ENCODE measurements around the gene TAF13. TPM values are rescaled to one million over a fixed set of nuclear protein-coding genes. Genes with fewer than 3 reads are reported as not detected.

TAF13 gene
- total RNA-seq, 1 donor from 2014 or later, result 143 TPM

DNA sequence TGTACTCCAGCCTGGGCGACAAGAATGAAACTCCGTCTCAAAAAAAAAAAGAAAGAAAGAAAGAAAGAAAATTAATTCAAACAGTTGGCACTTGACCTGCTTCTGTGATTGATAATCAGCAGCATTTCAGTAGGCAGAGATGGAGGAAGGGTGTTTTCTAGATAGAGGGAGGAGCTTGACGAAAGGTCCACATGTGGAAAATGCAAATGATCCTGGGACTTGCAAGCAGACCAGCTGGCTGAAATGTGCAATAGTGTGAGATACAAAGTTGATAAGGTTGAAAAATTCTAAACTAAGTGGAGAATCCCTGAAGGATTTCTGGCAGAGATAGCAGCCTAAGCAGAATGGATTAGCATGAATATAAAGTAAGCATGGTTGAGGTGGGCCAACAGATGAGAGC lies 42.3 kb upstream of the TAF13 start:
- Histone ChIP-seq H3K4me1 (ENCODE audit: insufficient read depth, low read length) (peaks cover 7% of the 10 kb centered on the region), H3K27ac (ENCODE audit: low read depth, low read length) (no peak overlapping the region), H2AFZ (ENCODE audit: low read depth, low read length) (no peak overlapping the region), H4K20me1 (ENCODE audit: insufficient read depth, low read length) (no peaks in the 10 kb centered on the region), H3K79me2 (ENCODE audit: insufficient read depth, low read length) (no peaks in the 10 kb centered on the region), H3K36me3 (ENCODE audit: insufficient read depth, low read length) (no peaks in the 10 kb centered on the region), H3K4me3 (ENCODE audit: insufficient read depth, low read depth, low read length) (no peak overlapping the region), H3K9ac (ENCODE audit: low read length) (no peak overlapping the region), H3K27me3 (ENCODE audit: insufficient read depth, low read length) (peaks cover 17% of the 10 kb centered on the region), H3K9me3 (ENCODE audit: insufficient read depth, low read depth, low read length) (no peaks in the 10 kb centered on the region), H3K4me2 (ENCODE audit: low read length) (no peak overlapping the region)
- DNase-seq (ENCODE audit: low read depth) (no peak), FAIRE-seq (no peak)
- no peak for TF ChIP-seq EZH2 (IDR thresholded peaks at IDR 0.05; ENCODE audit: insufficient read depth, low read length)
- TF ChIP-seq, protein P1, sequence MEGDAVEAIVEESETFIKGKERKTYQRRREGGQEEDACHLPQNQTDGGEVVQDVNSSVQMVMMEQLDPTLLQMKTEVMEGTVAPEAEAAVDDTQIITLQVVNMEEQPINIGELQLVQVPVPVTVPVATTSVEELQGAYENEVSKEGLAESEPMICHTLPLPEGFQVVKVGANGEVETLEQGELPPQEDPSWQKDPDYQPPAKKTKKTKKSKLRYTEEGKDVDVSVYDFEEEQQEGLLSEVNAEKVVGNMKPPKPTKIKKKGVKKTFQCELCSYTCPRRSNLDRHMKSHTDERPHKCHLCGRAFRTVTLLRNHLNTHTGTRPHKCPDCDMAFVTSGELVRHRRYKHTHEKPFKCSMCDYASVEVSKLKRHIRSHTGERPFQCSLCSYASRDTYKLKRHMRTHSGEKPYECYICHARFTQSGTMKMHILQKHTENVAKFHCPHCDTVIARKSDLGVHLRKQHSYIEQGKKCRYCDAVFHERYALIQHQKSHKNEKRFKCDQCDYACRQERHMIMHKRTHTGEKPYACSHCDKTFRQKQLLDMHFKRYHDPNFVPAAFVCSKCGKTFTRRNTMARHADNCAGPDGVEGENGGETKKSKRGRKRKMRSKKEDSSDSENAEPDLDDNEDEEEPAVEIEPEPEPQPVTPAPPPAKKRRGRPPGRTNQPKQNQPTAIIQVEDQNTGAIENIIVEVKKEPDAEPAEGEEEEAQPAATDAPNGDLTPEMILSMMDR (IDR thresholded peaks at IDR 0.05; ENCODE audit: insufficient read depth, low read depth, low read length), result no peak
- H3K4me3 Mint-ChIP-seq (ENCODE audit: unreplicated experiment), result no peak overlapping the region
- peaks cover 42% of the 10 kb centered on the region for H3K27me3 Mint-ChIP-seq (ENCODE audit: low read depth, unreplicated experiment)
- no peak overlapping the region for H3K27ac Mint-ChIP-seq (ENCODE audit: unreplicated experiment)
- H3K4me1 Mint-ChIP-seq (ENCODE audit: low read depth, unreplicated experiment), result no peaks in the 10 kb centered on the region
- no peaks in the 10 kb centered on the region for H3K9me3 Mint-ChIP-seq (ENCODE audit: unreplicated experiment)
- H3K36me3 Mint-ChIP-seq (ENCODE audit: low read depth, unreplicated experiment), result no peaks in the 10 kb centered on the region

DNA sequence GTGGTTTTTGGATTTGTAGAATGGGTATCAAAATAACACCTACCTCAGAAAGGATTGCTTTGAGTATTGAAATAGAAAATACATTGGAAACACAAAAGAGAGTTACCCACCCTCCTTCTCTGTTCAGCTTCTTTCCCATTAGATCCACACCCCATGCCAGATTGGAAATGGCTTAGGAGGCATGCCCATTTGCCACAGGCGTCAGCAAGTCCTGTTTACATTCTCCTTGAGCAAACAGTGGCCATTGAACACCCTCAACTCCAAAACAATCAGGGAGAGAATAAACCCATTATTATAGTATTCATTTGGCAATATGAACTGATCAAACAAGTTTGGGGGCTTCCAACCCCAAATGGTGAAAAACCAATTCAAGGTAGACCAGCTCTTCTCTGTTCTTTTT lies 40.5 kb upstream of the TAF13 start:
- no peak for FAIRE-seq
- no peaks in the 10 kb centered on the region for H3K9me3 ChIP-seq (ENCODE audit: insufficient read depth, low read depth, low read length)
- H3K27ac Mint-ChIP-seq (ENCODE audit: unreplicated experiment), result no peak overlapping the region
- H3K36me3 Mint-ChIP-seq (ENCODE audit: low read depth, unreplicated experiment), result no peaks in the 10 kb centered on the region
- no peak overlapping the region for H3K4me3 ChIP-seq (ENCODE audit: insufficient read depth, low read depth, low read length)
- H3K79me2 ChIP-seq (ENCODE audit: insufficient read depth, low read length), result no peaks in the 10 kb centered on the region
- H3K27ac ChIP-seq (ENCODE audit: low read depth, low read length), result no peak overlapping the region
- TF ChIP-seq, protein P1 (IDR thresholded peaks at IDR 0.05; ENCODE audit: insufficient read depth, low read depth, low read length), result no peak
- TF ChIP-seq EZH2 (IDR thresholded peaks at IDR 0.05; ENCODE audit: insufficient read depth, low read length), result no peak
- H3K4me1 ChIP-seq (ENCODE audit: insufficient read depth, low read length), result peaks cover 11% of the 10 kb centered on the region
- H3K27me3 ChIP-seq (ENCODE audit: insufficient read depth, low read length), result peaks cover 24% of the 10 kb centered on the region
- no peak for DNase-seq (ENCODE audit: low read depth)
- H3K9me3 Mint-ChIP-seq (ENCODE audit: unreplicated experiment), result peaks cover 1% of the 10 kb centered on the region
- H3K4me1 Mint-ChIP-seq (ENCODE audit: low read depth, unreplicated experiment), result no peaks in the 10 kb centered on the region
- H4K20me1 ChIP-seq (ENCODE audit: insufficient read depth, low read length), result no peaks in the 10 kb centered on the region
- H3K36me3 ChIP-seq (ENCODE audit: insufficient read depth, low read length), result no peaks in the 10 kb centered on the region
- H3K4me2 ChIP-seq (ENCODE audit: low read length), result no peak overlapping the region
- peaks cover 52% of the 10 kb centered on the region for H3K27me3 Mint-ChIP-seq (ENCODE audit: low read depth, unreplicated experiment)
- no peak overlapping the region for H3K9ac ChIP-seq (ENCODE audit: low read length)
- H3K4me3 Mint-ChIP-seq (ENCODE audit: unreplicated experiment), result no peak overlapping the region
- H2AFZ ChIP-seq (ENCODE audit: low read depth, low read length), result no peak overlapping the region

DNA sequence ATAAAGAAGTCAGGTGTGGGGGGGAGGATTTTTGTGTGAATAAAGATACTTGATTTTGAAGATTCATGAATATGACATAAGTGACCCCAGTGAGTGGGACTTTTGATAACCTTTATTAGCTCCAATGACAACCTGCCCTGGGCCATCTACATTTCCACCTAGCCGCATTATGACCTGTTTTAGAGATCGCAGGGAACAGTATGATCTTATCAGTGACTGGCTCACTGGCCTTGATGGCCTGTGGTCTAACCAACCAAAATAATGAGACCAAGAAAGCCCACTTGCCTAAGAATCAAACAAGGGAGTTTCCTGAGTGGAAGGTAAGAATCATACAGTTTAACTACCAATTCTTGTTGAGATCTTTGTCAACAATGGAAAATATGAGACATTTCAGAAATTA lies 39.9 kb upstream of the TAF13 start:
- Histone ChIP-seq H3K27me3 (ENCODE audit: insufficient read depth, low read length) (peaks cover 24% of the 10 kb centered on the region), H2AFZ (ENCODE audit: low read depth, low read length) (no peak overlapping the region), H3K4me1 (ENCODE audit: insufficient read depth, low read length) (peaks cover 11% of the 10 kb centered on the region), H3K79me2 (ENCODE audit: insufficient read depth, low read length) (no peaks in the 10 kb centered on the region), H4K20me1 (ENCODE audit: insufficient read depth, low read length) (no peaks in the 10 kb centered on the region), H3K4me3 (ENCODE audit: insufficient read depth, low read depth, low read length) (no peak overlapping the region), H3K36me3 (ENCODE audit: insufficient read depth, low read length) (no peaks in the 10 kb centered on the region), H3K9me3 (ENCODE audit: insufficient read depth, low read depth, low read length) (no peaks in the 10 kb centered on the region), H3K9ac (ENCODE audit: low read length) (no peak overlapping the region), H3K4me2 (ENCODE audit: low read length) (no peak overlapping the region), H3K27ac (ENCODE audit: low read depth, low read length) (no peak overlapping the region)
- Mint-ChIP-seq H3K27ac (ENCODE audit: unreplicated experiment) (no peak overlapping the region), H3K27me3 (ENCODE audit: low read depth, unreplicated experiment) (peaks cover 56% of the 10 kb centered on the region), H3K9me3 (ENCODE audit: unreplicated experiment) (peaks cover 1% of the 10 kb centered on the region), H3K4me3 (ENCODE audit: unreplicated experiment) (no peak overlapping the region), H3K36me3 (ENCODE audit: low read depth, unreplicated experiment) (peaks cover 1% of the 10 kb centered on the region), H3K4me1 (ENCODE audit: low read depth, unreplicated experiment) (no peaks in the 10 kb centered on the region)
- FAIRE-seq (no peak), DNase-seq (ENCODE audit: low read depth) (no peak)
- TF ChIP-seq, protein P1 (IDR thresholded peaks at IDR 0.05; ENCODE audit: insufficient read depth, low read depth, low read length), result no peak
- TF ChIP-seq EZH2 (IDR thresholded peaks at IDR 0.05; ENCODE audit: insufficient read depth, low read length), result no peak
